Kidney (tissue), 14 donors: ENCODE data around the gene ZBTB40. TPM values are rescaled to one million over a fixed set of nuclear protein-coding genes. Genes with fewer than 3 reads are reported as not detected.

ENCODE experiments used
- DNase-seq, 5 donors: peaks; one replicate each; pipeline ENCODE4 v3.0.0-alpha.2; 2013 to 2020
- FAIRE-seq: peaks from 2 replicates; lab custom pipeline; 2012; peaks lifted over from hg19 to GRCh38; lab: Jason Lieb, UNC
- H3K27ac ChIP-seq, 2 donors: one replicate each; pipeline ENCODE4 v1.7.0; 2013; ENCODE audit warnings: low read depth in 2 of 2, low read length in 2 of 2, inconsistent platforms in 1 of 2
- H3K27me3 ChIP-seq: one replicate; pipeline ENCODE4 v1.7.1; 2013; ENCODE audit warnings: low read length, inconsistent platforms; ENCODE audit not compliant: control insufficient read depth, insufficient read depth
- H3K36me3 ChIP-seq, 3 donors: one replicate each; pipeline versions ENCODE4 v1.7.0 to v1.7.1; 2013; ENCODE audit warnings: low read length in 3 of 3, control low read depth in 1 of 3, inconsistent platforms in 1 of 3; ENCODE audit not compliant: insufficient read depth in 3 of 3, control insufficient read depth in 2 of 3
- H3K4me1 ChIP-seq, 3 donors: one replicate each; pipeline versions ENCODE4 v1.7.0 to v1.7.1; 2013; ENCODE audit warnings: low read length in 3 of 3, inconsistent platforms in 1 of 3, low read depth in 1 of 3; ENCODE audit not compliant: control insufficient read depth in 2 of 3, insufficient read depth in 2 of 3
- H3K4me3 ChIP-seq, 3 donors: one replicate each; pipeline versions ENCODE4 v1.7.0 to v1.8.1; 2013; ENCODE audit warnings: low read length in 3 of 3, control low read depth in 1 of 3, inconsistent platforms in 1 of 3
- H3K9ac ChIP-seq, 3 donors: one replicate each; pipeline versions ENCODE4 v1.7.0 to v1.7.1; 2013; ENCODE audit warnings: low read length in 3 of 3, control low read depth in 1 of 3, inconsistent platforms in 1 of 3
- H3K9me3 ChIP-seq, 3 donors: one replicate each; pipeline versions ENCODE4 v1.7.0 to v1.7.1; 2013; ENCODE audit warnings: low read length in 3 of 3, control low read depth in 1 of 3, inconsistent platforms in 1 of 3; ENCODE audit not compliant: control insufficient read depth in 2 of 3, insufficient read depth in 1 of 3
- CTCF ChIP-seq: IDR thresholded peaks from 3 replicates; pipeline ENCODE4 v1.5.1; 2012; ENCODE audit warnings: mild to moderate bottlenecking, moderate library complexity, borderline replicate concordance; ENCODE audit not compliant: insufficient read depth; ENCODE audit errors: extremely low read depth
- intact Hi-C: fragments of 100-400 bp; cut with DNase I; formaldehyde crosslinking; loops from one replicate; pipeline ENCODE4 v1.11.1; 2022
- polyA plus RNA-seq: library from polyadenylated mRNA; stranded (reverse); fragments of 350-450 nt; fragmentation: Illumina TruSeq; extraction: RNeasy Lipid Tissue Mini Kit (QIAGEN cat#74804); gene quantifications from one replicate; pipeline ENCODE4 v1.2.3, GENCODE V29; 2014; ENCODE audit warnings: low read depth, low replicate concordance; ENCODE audit not compliant: insufficient read depth
- total RNA-seq: library from RNA; stranded (reverse); fragmentation: NEBNext Ultra II Directional; extraction: Animal tissue kit (Norgen Biotek cat#: 25700); gene quantifications from one replicate; pipeline ENCODE4 v1.2.1, GENCODE V29; 2021
- donor health status: control.
- donor health status: control.
- donor health status: control.
- donor health status: control.
- donor health status: control.
- donor health status: DM: yes; HTN: yes; CAD: no.
- donor health status: Normal renal cell carcinoma (clear cell type).

Gene ZBTB40
- total and polyA plus RNA-seq, 2 donors from 2014 or later, result 4.3 to 17.4 TPM

- H3K4me1 ChIP-seq, result no peaks in the 10 kb centered on the region
- no peak for TF ChIP-seq CTCF
- no peak overlapping the region for H3K4me3 ChIP-seq
- no peak for FAIRE-seq
- H3K27ac ChIP-seq, result no peak overlapping the region
- intact Hi-C loops, result no loop called here
- no peak overlapping the region for H3K9ac ChIP-seq
- no peak for DNase-seq
- H3K27me3 ChIP-seq, result no peaks in the 10 kb centered on the region
- no peaks in the 10 kb centered on the region for H3K36me3 ChIP-seq
- peaks cover 0 to 7% (median 0%) of the 10 kb centered on the region in 3 donors for H3K9me3 ChIP-seq
Observed at GRCh38 chr1:22444856-22445255, 6.8 kb upstream of the ZBTB40 start.

GRCh38 chr1:22447621-22448111, 4.0 kb upstream of the ZBTB40 start:
- no peak overlapping the region for H3K27ac ChIP-seq
- no peaks in the 10 kb centered on the region for H3K27me3 ChIP-seq
- peak in 2 of 5 donors; percentile 11 to 68 for DNase-seq
- FAIRE-seq, result no peak
- H3K9me3 ChIP-seq, result no peaks in the 10 kb centered on the region
- H3K36me3 ChIP-seq, result no peaks in the 10 kb centered on the region
- no peak overlapping the region for H3K4me3 ChIP-seq
- H3K4me1 ChIP-seq, result peaks cover 0 to 6% (median 4%) of the 10 kb centered on the region in 3 donors
- intact Hi-C loops, result no loop called here
- H3K9ac ChIP-seq, result no peak overlapping the region
- no peak for TF ChIP-seq CTCF

- Histone ChIP-seq H3K4me3 (no peak overlapping the region), H3K36me3 (no peaks in the 10 kb centered on the region), H3K9me3 (no peaks in the 10 kb centered on the region), H3K4me1 (peaks cover 0 to 11% (median 9%) of the 10 kb centered on the region in 3 donors), H3K27ac (no peak overlapping the region), H3K27me3 (no peaks in the 10 kb centered on the region), H3K9ac (no peak overlapping the region)
- TF ChIP-seq CTCF, result no peak
- DNase-seq (no peak), FAIRE-seq (no peak)
- intact Hi-C loops, result no loop called here
Observed at GRCh38 chr1:22449636-22450035, 2.0 kb upstream of the ZBTB40 start.
